A549 (cell line): ENCODE measurements around the gene TP73. TPM values are rescaled to one million over a fixed set of nuclear protein-coding genes. Genes with fewer than 3 reads are reported as not detected.

Experiments used
- ATAC-seq, 2 experiments: fragments of 200-7000 bp in 1 of 2; fragments of >200 bp in 1 of 2; cut with Nextera tagmentation in 1 of 2; cut with Tn5 transposase in 1 of 2; 3 replicates each; pipeline versions ENCODE4 v1.8.0 to v1.9.1; 2018 to 2020; ENCODE audit warnings: mild to moderate bottlenecking in 1 of 2, moderate library complexity in 1 of 2
- CTCF ChIA-PET: fragments of 300-600 bp; sonication (Branson Sonifier 250); formaldehyde crosslinking; extraction: SDS; loops from one replicate; lab custom pipeline; 2021; ENCODE audit warnings: antibody characterized with exemption, inconsistent platforms; lab: Yijun Ruan, JAX
- POLR2A ChIA-PET: fragments of 350-600 bp; formaldehyde crosslinking; extraction: SDS; loops from one replicate; lab custom pipeline; 2021; ENCODE audit warnings: antibody characterized with exemption, inconsistent platforms; lab: Yijun Ruan, JAX
- DNase-seq, 2 experiments: peaks; one replicate each; pipeline versions ENCODE4 v3.0.0 to v3.0.0-alpha.2; 2011 to 2016; ENCODE audit warnings: low read depth in 1 of 2, low spot score in 1 of 2
- FAIRE-seq: peaks from 2 replicates; lab custom pipeline; 2011; peaks lifted over from hg19 to GRCh38; lab: Jason Lieb, UNC
- H3K27ac ChIP-seq, 2 experiments: fragments of >200 bp; sonication (Bioruptor Twin); formaldehyde crosslinking; 3 replicates each; pipeline ENCODE4 v1.5.1; 2016 to 2017
- H3K4me1 ChIP-seq: fragments of >200 bp; sonication (Bioruptor Twin); formaldehyde crosslinking; 3 replicates; pipeline ENCODE4 v1.6.1; 2016
- H3K4me2 ChIP-seq: fragments of >200 bp; sonication (Bioruptor Twin); formaldehyde crosslinking; 3 replicates; pipeline ENCODE4 v1.6.1; 2016
- H3K4me3 ChIP-seq: fragments of >200 bp; sonication (Bioruptor Twin); formaldehyde crosslinking; 3 replicates; pipeline ENCODE4 v1.5.1; 2016
- H3K9me3 ChIP-seq: fragments of >200 bp; sonication (Bioruptor Twin); formaldehyde crosslinking; 3 replicates; pipeline ENCODE4 v1.6.1; 2016
- BCL3 ChIP-seq: fragments of >200 bp; sonication (Bioruptor Twin); formaldehyde crosslinking; IDR thresholded peaks from 3 replicates; pipeline ENCODE4 v1.6.1; 2016
- CHD2 ChIP-seq: fragments of 150-350 bp; IDR thresholded peaks from 2 replicates; pipeline ENCODE4 v1.6.1; 2014; ENCODE audit warnings: low read length; ENCODE audit not compliant: partially characterized antibody
- EHF ChIP-seq: fragments of 250-450 bp; sonication (Bioruptor Pico); IDR thresholded peaks from 2 replicates; pipeline ENCODE4 v1.5.0; 2020; ENCODE audit warnings: mild to moderate bottlenecking
- EHMT2 ChIP-seq: fragments of 200-600 bp; sonication (generic); IDR thresholded peaks from 2 replicates; pipeline ENCODE4 v1.6.1; 2016; ENCODE audit warnings: antibody characterized with exemption, low read depth, mild to moderate bottlenecking, moderate library complexity
- GATA3 ChIP-seq: IDR thresholded peaks from 2 replicates; pipeline ENCODE4 v1.6.1; 2012; ENCODE audit warnings: borderline replicate concordance
- HEYL ChIP-seq: fragments of 250-450 bp; sonication (Bioruptor Pico); IDR thresholded peaks from 2 replicates; pipeline ENCODE4 v1.8.0; 2021; ENCODE audit warnings: mild to moderate bottlenecking, moderate library complexity
- HOXA7 ChIP-seq: fragments of 250-450 bp; sonication (Bioruptor Pico); IDR thresholded peaks from 2 replicates; pipeline ENCODE4 v1.5.0; 2020; ENCODE audit warnings: mild to moderate bottlenecking, moderate library complexity
- JUN ChIP-seq, 2 experiments: fragments of >200 bp; sonication (Bioruptor Twin); formaldehyde crosslinking; IDR thresholded peaks; 2 replicates in 1 of 2; 3 replicates in 1 of 2; pipeline ENCODE4 v1.6.1; 2016 to 2017
- JUNB ChIP-seq: fragments of >200 bp; sonication (Bioruptor Twin); formaldehyde crosslinking; IDR thresholded peaks from 2 replicates; pipeline ENCODE4 v1.6.1; 2016
- KDM5A ChIP-seq: fragments of 200-600 bp; sonication (generic); IDR thresholded peaks from 2 replicates; pipeline ENCODE4 v1.6.1; 2016; ENCODE audit warnings: antibody characterized with exemption, mild to moderate bottlenecking
- MAFK ChIP-seq: fragments of 450-650 bp; IDR thresholded peaks from 2 replicates; pipeline ENCODE4 v1.6.1; 2014; ENCODE audit not compliant: partially characterized antibody
- MYC ChIP-seq: IDR thresholded peaks from 2 replicates; pipeline ENCODE4 v1.6.1; 2012; ENCODE audit warnings: mild to moderate bottlenecking, inconsistent platforms, low read length, improper control_type of control experiment, borderline replicate concordance
- NPAS2 ChIP-seq: fragments of 250-450 bp; sonication (Bioruptor Pico); IDR thresholded peaks from 2 replicates; pipeline ENCODE4 v1.8.0; 2022; ENCODE audit warnings: mild to moderate bottlenecking, moderate library complexity, borderline replicate concordance
- RNF2 ChIP-seq: fragments of 200-600 bp; sonication (generic); IDR thresholded peaks from 2 replicates; pipeline ENCODE4 v1.6.1; 2016; ENCODE audit warnings: low read depth, mild to moderate bottlenecking, antibody characterized with exemption, moderate library complexity, borderline replicate concordance
- WGBS: methylation state at CpG from one replicate; pipeline ENCODE4 v1.1.6; 2017; ENCODE audit errors: missing lambda C conversion rate; 5-methylcytosine and 5-hydroxymethylcytosine counted together
- polyA plus RNA-seq, 4 experiments: library from polyadenylated mRNA; depleted of rRNA in 3 of 4; stranded (reverse); fragments of >200 nt; fragmentation: RNase III in 1 of 4; extraction: RNeasy Plus Mini Kit Qiagen cat#74134 plus additional on column Dnase treatment in 1 of 4; gene quantifications; 2 replicates in 3 of 4; 3 replicates in 1 of 4; pipeline ENCODE4 v1.2.3, GENCODE V29; 2011 to 2017
- TF ChIP-seq, protein P1 (sequence below): fragments of 200-600 bp; sonication (generic); IDR thresholded peaks from 2 replicates; pipeline ENCODE4 v1.6.1; 2016; ENCODE audit warnings: antibody characterized with exemption, mild to moderate bottlenecking, moderate library complexity
- TF ChIP-seq, protein P2 (sequence below): fragments of 150-350 bp; IDR thresholded peaks from 2 replicates; pipeline ENCODE4 v1.6.1; 2014; ENCODE audit warnings: low read depth, mild to moderate bottlenecking, low read length

Gene TP73
- polyA plus RNA-seq, 2 of the 4 experiments (the other 2 are of a cell fraction): 0.01 to 0.25 TPM

DNA sequence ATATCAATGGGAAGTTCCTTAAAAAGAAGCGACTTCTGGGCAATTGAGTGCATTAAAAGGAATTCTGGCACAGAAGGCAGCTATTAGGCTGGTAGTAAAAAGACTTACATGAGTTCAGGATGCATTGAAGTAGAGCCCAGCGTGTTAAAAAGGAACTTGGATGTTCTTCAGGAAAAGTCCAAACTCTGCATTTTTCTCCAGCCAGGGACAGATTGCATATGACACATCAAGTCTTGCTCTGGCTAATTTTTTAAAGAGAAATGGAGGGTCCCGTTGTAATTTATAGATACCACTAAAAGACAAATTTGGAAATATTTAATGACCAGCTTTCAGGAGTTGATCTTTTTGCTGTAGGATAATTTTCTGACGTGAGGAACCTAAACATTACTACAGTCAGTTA lies 26.3 kb upstream of the TP73 start:
- CTCF ChIA-PET: interaction anchor here (0.7 to 3.7 kb wide), 4 partner anchors 61 to 173 kb away, joined by 3 to 16 read pairs (median 6); no protein-coding TSS in a partner anchor

GRCh38 chr1:3627515-3628253 lies 24.6 kb upstream of the TP73 start:
- H3K27ac ChIP-seq: no peak overlapping the region
- no peaks in the 10 kb centered on the region for H3K9me3 ChIP-seq
- DNase-seq (no peak), ATAC-seq (no peak), FAIRE-seq (no peak)
- ChIA-PET CTCF (interaction anchor here (1.3 to 4.6 kb wide), 4 partner anchors 8 to 175 kb away, joined by 3 to 33 read pairs (median 14); no protein-coding TSS in a partner anchor), POLR2A (no interaction called here)
- whole genome bisulfite sequencing: 93% methylated on average over 22 of the region's 26 CpGs
- peaks cover 6% of the 10 kb centered on the region; the same call in 1 of the 3 replicates for H3K4me1 ChIP-seq
- H3K4me2 ChIP-seq: no peak overlapping the region
- no peak for TF ChIP-seq GATA3
- TF ChIP-seq, protein P1, sequence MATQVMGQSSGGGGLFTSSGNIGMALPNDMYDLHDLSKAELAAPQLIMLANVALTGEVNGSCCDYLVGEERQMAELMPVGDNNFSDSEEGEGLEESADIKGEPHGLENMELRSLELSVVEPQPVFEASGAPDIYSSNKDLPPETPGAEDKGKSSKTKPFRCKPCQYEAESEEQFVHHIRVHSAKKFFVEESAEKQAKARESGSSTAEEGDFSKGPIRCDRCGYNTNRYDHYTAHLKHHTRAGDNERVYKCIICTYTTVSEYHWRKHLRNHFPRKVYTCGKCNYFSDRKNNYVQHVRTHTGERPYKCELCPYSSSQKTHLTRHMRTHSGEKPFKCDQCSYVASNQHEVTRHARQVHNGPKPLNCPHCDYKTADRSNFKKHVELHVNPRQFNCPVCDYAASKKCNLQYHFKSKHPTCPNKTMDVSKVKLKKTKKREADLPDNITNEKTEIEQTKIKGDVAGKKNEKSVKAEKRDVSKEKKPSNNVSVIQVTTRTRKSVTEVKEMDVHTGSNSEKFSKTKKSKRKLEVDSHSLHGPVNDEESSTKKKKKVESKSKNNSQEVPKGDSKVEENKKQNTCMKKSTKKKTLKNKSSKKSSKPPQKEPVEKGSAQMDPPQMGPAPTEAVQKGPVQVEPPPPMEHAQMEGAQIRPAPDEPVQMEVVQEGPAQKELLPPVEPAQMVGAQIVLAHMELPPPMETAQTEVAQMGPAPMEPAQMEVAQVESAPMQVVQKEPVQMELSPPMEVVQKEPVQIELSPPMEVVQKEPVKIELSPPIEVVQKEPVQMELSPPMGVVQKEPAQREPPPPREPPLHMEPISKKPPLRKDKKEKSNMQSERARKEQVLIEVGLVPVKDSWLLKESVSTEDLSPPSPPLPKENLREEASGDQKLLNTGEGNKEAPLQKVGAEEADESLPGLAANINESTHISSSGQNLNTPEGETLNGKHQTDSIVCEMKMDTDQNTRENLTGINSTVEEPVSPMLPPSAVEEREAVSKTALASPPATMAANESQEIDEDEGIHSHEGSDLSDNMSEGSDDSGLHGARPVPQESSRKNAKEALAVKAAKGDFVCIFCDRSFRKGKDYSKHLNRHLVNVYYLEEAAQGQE: no peak
- no peak overlapping the region for H3K4me3 ChIP-seq

More for the DNA sequence above, 26.3 kb upstream of the TP73 start:
- Histone ChIP-seq H3K4me2 (peak overlapping the region; percentile 87), H3K9me3 (no peaks in the 10 kb centered on the region), H3K4me1 (peaks cover 6% of the 10 kb centered on the region; the same call in 1 of the 3 replicates), H3K4me3 (peak overlapping the region; percentile 92), H3K27ac (no peak overlapping the region)
- TF ChIP-seq HEYL (CRISPR knock-in tag): no peak
- TF ChIP-seq EHF (CRISPR knock-in tag): no peak
- no peak for TF ChIP-seq MYC
- no peak for TF ChIP-seq JUNB
- no peak for TF ChIP-seq JUN (IDR thresholded peaks at IDR 0.05)
- TF ChIP-seq EHMT2: no peak
- no peak for TF ChIP-seq KDM5A
- TF ChIP-seq NPAS2 (CRISPR knock-in tag): no peak
- no peak for TF ChIP-seq CHD2
- no peak for TF ChIP-seq MAFK
- no peak for TF ChIP-seq BCL3
- TF ChIP-seq RNF2: no peak
- DNase-seq (no peak), FAIRE-seq (no peak), ATAC-seq (no peak)
- POLR2A ChIA-PET: no interaction called here
- 85% methylated on average over 4 of the region's 4 CpGs for WGBS

DNA sequence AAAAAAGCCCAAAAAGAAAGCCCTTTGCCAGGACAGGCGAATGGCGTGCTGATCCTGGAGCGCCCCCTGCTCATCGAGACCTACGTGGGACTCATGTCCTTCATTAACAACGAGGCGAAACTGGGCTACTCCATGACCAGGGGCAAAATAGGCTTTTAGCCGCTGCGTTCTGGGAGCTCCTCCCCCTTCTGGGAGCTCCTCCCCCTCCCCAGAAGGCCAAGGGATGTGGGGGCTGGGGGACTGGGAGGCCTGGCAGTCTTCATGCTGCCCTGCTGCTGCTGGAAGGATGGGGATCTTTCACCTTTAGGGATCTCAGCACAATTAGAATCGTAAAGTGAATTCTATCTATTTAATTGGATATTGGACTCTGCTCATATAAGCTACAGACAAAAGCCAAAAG lies 23.9 kb upstream of the TP73 start:
- TF ChIP-seq, protein P2, sequence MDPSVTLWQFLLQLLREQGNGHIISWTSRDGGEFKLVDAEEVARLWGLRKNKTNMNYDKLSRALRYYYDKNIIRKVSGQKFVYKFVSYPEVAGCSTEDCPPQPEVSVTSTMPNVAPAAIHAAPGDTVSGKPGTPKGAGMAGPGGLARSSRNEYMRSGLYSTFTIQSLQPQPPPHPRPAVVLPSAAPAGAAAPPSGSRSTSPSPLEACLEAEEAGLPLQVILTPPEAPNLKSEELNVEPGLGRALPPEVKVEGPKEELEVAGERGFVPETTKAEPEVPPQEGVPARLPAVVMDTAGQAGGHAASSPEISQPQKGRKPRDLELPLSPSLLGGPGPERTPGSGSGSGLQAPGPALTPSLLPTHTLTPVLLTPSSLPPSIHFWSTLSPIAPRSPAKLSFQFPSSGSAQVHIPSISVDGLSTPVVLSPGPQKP: no peak
- TF ChIP-seq JUNB (no peak), HOXA7 (CRISPR knock-in tag) (no peak)
- TF ChIP-seq, all 56 proteins: peak for 0
- CTCF ChIA-PET: interaction anchor here (1.1 to 4.6 kb wide), 5 partner anchors 8 to 176 kb away, joined by 3 to 33 read pairs (median 13); no protein-coding TSS in a partner anchor
- ATAC-seq: no peak
- Histone ChIP-seq H3K9me3 (no peaks in the 10 kb centered on the region), H3K4me3 (no peak overlapping the region), H3K27ac (no peak overlapping the region), H3K4me2 (no peak overlapping the region), H3K4me1 (peaks cover 4% of the 10 kb centered on the region; the same call in 1 of the 3 replicates)
- WGBS: 83% methylated on average over 9 of the region's 10 CpGs
- no peak for FAIRE-seq
- POLR2A ChIA-PET: no interaction called here
- no peak for DNase-seq
